Hippocampal formation (tissue), 2 donors: ENCODE measurements around the gene RAB15.

ENCODE experiments used
- DNase-seq, 2 donors: peaks; one replicate each; lab custom pipeline; 2025; lab: John Stamatoyannopoulos, UW

Gene RAB15

GRCh38 chr14:64910847-64911495, 61.2 kb downstream of the RAB15 start:
- no peak for DNase-seq

GRCh38 chr14:64906022-64906421, 66.1 kb downstream of the RAB15 start:
- no peak for DNase-seq

- DNase-seq, result no peak
Observed at GRCh38 chr14:64899958-64900357, 72.2 kb downstream of the RAB15 start.
